Measurements from ENCODE around the gene DGKQ. TPM values are rescaled to one million over a fixed set of nuclear protein-coding genes. Genes with fewer than 3 reads are reported as not detected.
"Not testable (repeated sequence)": the region's sequence is repeated elsewhere in the genome, so short reads cannot be mapped to it uniquely, and the experiment has no call there.

The DGKQ gene
- total RNA-seq, 1 experiment from 2014 or later = 22.0 TPM

DNA sequence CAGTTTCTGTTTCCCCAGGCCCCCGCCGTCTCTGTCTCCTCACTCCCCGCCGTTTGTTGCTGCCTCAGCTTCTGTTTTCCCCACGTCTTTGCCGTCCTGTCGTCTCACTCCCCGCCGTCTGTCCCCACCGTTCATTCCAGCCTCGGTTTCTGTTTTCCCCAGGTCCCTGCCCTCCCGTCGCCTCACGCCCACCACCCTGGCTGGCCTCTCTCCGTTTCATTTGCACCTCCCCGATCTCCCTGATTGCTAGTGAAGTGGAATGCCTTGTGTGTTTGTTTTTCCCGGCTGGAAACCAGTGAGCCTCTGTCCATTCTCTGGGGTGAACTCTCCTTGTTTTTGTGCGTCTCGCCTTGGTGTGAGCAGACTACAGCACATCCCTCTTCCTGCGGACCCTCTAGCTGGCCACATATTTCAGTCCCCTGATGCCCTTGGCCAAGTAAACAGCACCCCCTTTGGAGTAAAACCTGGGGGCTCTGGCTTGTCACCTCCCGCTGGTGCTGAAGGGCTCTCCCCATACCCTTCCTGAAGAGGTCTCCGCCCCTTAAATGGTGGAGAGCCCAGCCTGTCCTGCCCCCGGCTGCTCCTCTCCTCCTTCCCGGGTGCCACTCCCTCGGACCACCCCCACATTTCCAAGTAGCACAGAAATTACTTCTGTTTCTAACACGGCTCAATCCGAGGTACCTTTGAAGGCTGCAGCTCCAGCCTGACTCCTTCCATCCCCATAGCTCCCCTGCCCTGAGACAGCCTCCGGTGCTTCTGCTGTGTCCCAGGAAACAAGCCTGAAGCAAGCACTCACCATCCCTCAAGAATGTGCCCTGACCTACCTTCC lies 27.9 kb downstream of the DGKQ start:
- BruUV-seq (replicated peaks) = no TSS peak
- CTCF ChIA-PET = no interaction called here
- Histone ChIP-seq H3K79me2 (ENCODE audit: insufficient read depth, low read length) (no peaks in the 10 kb centered on the region), H2AFZ (ENCODE audit: low read depth, low read length, poor library complexity, severe bottlenecking) (no peak overlapping the region), H3K36me3 (ENCODE audit: control insufficient read depth in 1 of 2, insufficient read depth in 2 of 2, low read length in 2 of 2) (no peaks in the 10 kb centered on the region), H3K4me3 (replicated peaks in 1 of 2; ENCODE audit: low read depth in 1 of 2, low read length in 2 of 2) (no peak overlapping the region), H3K9me3 (ENCODE audit: control insufficient read depth in 1 of 2, insufficient read depth in 1 of 2, low read depth in 1 of 2, low read length in 2 of 2) (no peaks in the 10 kb centered on the region), H3K27ac (ENCODE audit: low read depth, low read length) (no peak overlapping the region), H3K4me2 (ENCODE audit: low read length) (no peak overlapping the region), H4K20me1 (ENCODE audit: insufficient read depth) (no peaks in the 10 kb centered on the region), H3K9me2 (ENCODE audit: insufficient read depth) (no peaks in the 10 kb centered on the region), H3K9ac (ENCODE audit: low read length) (no peak overlapping the region), H3K27me3 (ENCODE audit: insufficient read depth, low read length) (no peaks in the 10 kb centered on the region), H3K4me1 (ENCODE audit: control insufficient read depth in 1 of 2, insufficient read depth in 2 of 2, low read length in 2 of 2) (no peaks in the 10 kb centered on the region)
- TF ChIP-seq ELF1 (IDR thresholded peaks at IDR 0.05; ENCODE audit: borderline replicate concordance, low read depth) = no peak
- TF ChIP-seq JUND (IDR thresholded peaks at IDR 0.05) = no peak
- TF ChIP-seq POLR2A (IDR thresholded peaks at IDR 0.05; ENCODE audit: borderline replicate concordance, extremely low read depth, insufficient read depth, insufficient read length) = no peak
- TF ChIP-seq EGR1 (IDR thresholded peaks at IDR 0.05; ENCODE audit: low read depth) = no peak
- TF ChIP-seq POLR2AphosphoS5 (IDR thresholded peaks at IDR 0.05; ENCODE audit: low read depth, low read length) = no peak
- TF ChIP-seq FOSL1 (IDR thresholded peaks at IDR 0.05; ENCODE audit: low read depth) = no peak
- POLR2A ChIA-PET = no interaction called here
- intact Hi-C loops (cut with micrococcal nuclease) = no loop called here
- DNase-seq (ENCODE audit: low read depth, low spot score) (no peak), ATAC-seq (no peak)
- RAD21 ChIA-PET (ENCODE audit: low non-redundant PET in 1 of 2, low total read pairs in 2 of 2, uncharacterized antibody in 2 of 2, unreplicated experiment in 2 of 2) = no interaction called here

DNA sequence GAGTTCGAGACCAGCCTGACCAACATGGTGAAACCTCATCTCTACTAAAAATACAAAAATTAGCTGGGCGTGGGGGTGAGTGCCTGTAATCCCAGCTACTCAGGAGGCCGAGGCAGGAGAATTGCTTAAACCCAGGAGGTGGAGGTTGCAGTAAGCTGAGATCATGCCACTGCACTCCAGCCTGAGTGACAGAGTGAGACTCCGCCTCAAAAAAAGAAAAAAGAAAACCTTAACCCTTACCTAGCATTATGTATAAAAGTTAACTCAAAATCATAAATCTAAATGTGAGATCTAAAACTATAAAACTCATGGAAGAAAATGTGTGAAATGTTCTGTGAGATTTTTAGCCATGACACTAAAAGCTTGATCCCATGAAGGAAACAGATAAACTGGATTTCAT lies 33.9 kb downstream of the DGKQ start:
- H3K9ac ChIP-seq (ENCODE audit: low read length); intact Hi-C loops (cut with micrococcal nuclease); CTCF ChIA-PET; H3K9me3 ChIP-seq (ENCODE audit: control insufficient read depth in 1 of 2, insufficient read depth in 1 of 2, low read depth in 1 of 2, low read length in 2 of 2); DNase-seq (ENCODE audit: low read depth, low spot score); H3K4me3 ChIP-seq (replicated peaks in 1 of 2; ENCODE audit: low read depth in 1 of 2, low read length in 2 of 2); H3K9me2 ChIP-seq (ENCODE audit: insufficient read depth); ATAC-seq; H3K4me2 ChIP-seq (ENCODE audit: low read length); H2AFZ ChIP-seq (ENCODE audit: low read depth, low read length, poor library complexity, severe bottlenecking); POLR2A ChIA-PET; H4K20me1 ChIP-seq (ENCODE audit: insufficient read depth); RAD21 ChIA-PET (ENCODE audit: low non-redundant PET in 1 of 2, low total read pairs in 2 of 2, uncharacterized antibody in 2 of 2, unreplicated experiment in 2 of 2); H3K27ac ChIP-seq (ENCODE audit: low read depth, low read length); H3K36me3 ChIP-seq (ENCODE audit: control insufficient read depth in 1 of 2, insufficient read depth in 2 of 2, low read length in 2 of 2); H3K79me2 ChIP-seq (ENCODE audit: insufficient read depth, low read length); H3K4me1 ChIP-seq (ENCODE audit: control insufficient read depth in 1 of 2, insufficient read depth in 2 of 2, low read length in 2 of 2); H3K27me3 ChIP-seq (ENCODE audit: insufficient read depth, low read length); BruUV-seq (replicated peaks): not testable (repeated sequence)
